HepG2 (cell line): ENCODE measurements around the gene LPAR1. TPM values are rescaled to one million over a fixed set of nuclear protein-coding genes. Genes with fewer than 3 reads are reported as not detected.

Experiments used
- ATAC-seq: fragments of 200-7000 bp; cut with Tn5 transposase; 3 replicates; pipeline ENCODE4 v1.9.1; 2020; ENCODE audit warnings: mild to moderate bottlenecking, moderate library complexity
- BruUV-seq: library from RNA; stranded (reverse); fragments of 400-500 nt; replicated peaks from 2 replicates; lab custom pipeline; 2021; lab: Mats Ljungman, UMichigan
- CTCF ChIA-PET: fragments of 300-600 bp; formaldehyde crosslinking; extraction: SDS; loops from one replicate; lab custom pipeline; 2021; ENCODE audit warnings: low total read pairs, inconsistent platforms, low intra/inter-chr PET ratio; lab: Yijun Ruan, JAX
- POLR2A ChIA-PET: fragments of 350-600 bp; sonication (Branson Sonifier 250); formaldehyde crosslinking; loops from one replicate; lab custom pipeline; 2020; ENCODE audit warnings: antibody characterized with exemption, inconsistent platforms; lab: Yijun Ruan, JAX
- DNase-seq: peaks from one replicate; pipeline ENCODE4 v3.0.0-alpha.2; 2015; ENCODE audit warnings: low spot score
- FAIRE-seq: peaks from 3 replicates; lab custom pipeline; 2011; peaks lifted over from hg19 to GRCh38; lab: Jason Lieb, UNC
- H2AFZ ChIP-seq: one replicate; pipeline ENCODE4 v1.6.1; 2011; ENCODE audit warnings: low read length, inconsistent platforms
- H3K27ac ChIP-seq: fragments of 300-600 bp; 3 replicates; pipeline ENCODE4 v1.8.0; 2011; ENCODE audit warnings: mixed run types, mild to moderate bottlenecking, mixed read lengths, low read length, inconsistent platforms; ENCODE audit not compliant: insufficient read depth; ENCODE audit errors: extremely low read length
- H3K27me3 ChIP-seq, 2 experiments: fragments of 200-600 bp in 1 of 2; 2 replicates in 1 of 2; 3 replicates in 1 of 2; pipeline versions ENCODE4 v1.6.0 to v1.8.0; 2011; ENCODE audit warnings: low read length in 2 of 2, mild to moderate bottlenecking in 2 of 2, moderate library complexity in 2 of 2, inconsistent platforms in 1 of 2; ENCODE audit not compliant: insufficient read depth in 2 of 2, control insufficient read depth in 1 of 2
- H3K36me3 ChIP-seq, 2 experiments: fragments of 200-600 bp in 1 of 2; replicated peaks in 1 of 2; 2 replicates in 1 of 2; 3 replicates in 1 of 2; pipeline versions ENCODE4 v1.5.1 to v1.8.0; 2011; ENCODE audit warnings: low read length in 2 of 2, inconsistent platforms in 1 of 2; ENCODE audit not compliant: insufficient read depth in 2 of 2, control insufficient read depth in 1 of 2
- H3K4me1 ChIP-seq: 2 replicates; pipeline ENCODE4 v1.5.1; 2012; ENCODE audit warnings: low read length, inconsistent platforms; ENCODE audit not compliant: insufficient read depth
- H3K4me2 ChIP-seq: 2 replicates; pipeline ENCODE4 v1.6.0; 2011; ENCODE audit warnings: low read depth, low read length, inconsistent platforms
- H3K4me3 ChIP-seq, 3 experiments: fragments of 200-600 bp in 1 of 3; sonication (generic), shearing (Covaris generic) in 1 of 3; replicated peaks in 1 of 3; 2 replicates each; pipeline ENCODE4 v1.5.1; 2011 to 2016; ENCODE audit warnings: low read length in 3 of 3, inconsistent platforms in 2 of 3, low read depth in 2 of 3, mild to moderate bottlenecking in 2 of 3, control low read depth in 1 of 3, mixed read lengths in 1 of 3; ENCODE audit not compliant: insufficient read depth in 1 of 3
- H3K79me2 ChIP-seq: one replicate; pipeline ENCODE4 v1.6.1; 2011; ENCODE audit warnings: low read length, inconsistent platforms; ENCODE audit not compliant: insufficient read depth
- H3K9ac ChIP-seq: 2 replicates; pipeline ENCODE4 v1.6.0; 2011; ENCODE audit warnings: mild to moderate bottlenecking, low read depth, low read length, inconsistent platforms; ENCODE audit not compliant: insufficient read depth
- H3K9me3 ChIP-seq: 2 replicates; pipeline ENCODE4 v1.5.1; 2012; ENCODE audit warnings: mild to moderate bottlenecking, low read length
- H4K20me1 ChIP-seq: 2 replicates; pipeline ENCODE4 v1.6.0; 2011; ENCODE audit warnings: inconsistent platforms, mild to moderate bottlenecking, low read length, moderate library complexity; ENCODE audit not compliant: insufficient read depth
- CBX1 ChIP-seq: IDR thresholded peaks from one replicate; pipeline ENCODE4 v1.6.1; 2016; ENCODE audit warnings: antibody characterized with exemption, low read depth
- FUBP1 ChIP-seq: sonication (generic); formaldehyde crosslinking; IDR thresholded peaks from 2 replicates; pipeline ENCODE4 v1.5.1; 2020; ENCODE audit warnings: missing genetic modification reagents, mild to moderate bottlenecking, borderline replicate concordance
- GRHL1 ChIP-seq: sonication (generic); formaldehyde crosslinking; conservative IDR thresholded peaks from 2 replicates; pipeline ENCODE4 v1.8.0; 2022; ENCODE audit warnings: missing genetic modification reagents
- MTA1 ChIP-seq: sonication (generic); formaldehyde crosslinking; IDR thresholded peaks from 2 replicates; pipeline ENCODE4 v1.4.0; 2020; ENCODE audit warnings: missing genetic modification reagents, mild to moderate bottlenecking, borderline replicate concordance
- NAIF1 ChIP-seq: sonication (generic); formaldehyde crosslinking; IDR thresholded peaks from 2 replicates; pipeline ENCODE4 v1.5.0; 2020; ENCODE audit warnings: mild to moderate bottlenecking, missing genetic modification reagents, borderline replicate concordance
- PRPF4 ChIP-seq: fragments of 200-400 bp; formaldehyde crosslinking; IDR thresholded peaks from 2 replicates; pipeline ENCODE4 v1.6.1; 2016; ENCODE audit warnings: low read length, low read depth; ENCODE audit not compliant: poor library complexity, severe bottlenecking
- RORA ChIP-seq: sonication (generic); formaldehyde crosslinking; IDR thresholded peaks from 2 replicates; pipeline ENCODE4 v1.5.0; 2020; ENCODE audit warnings: mild to moderate bottlenecking, missing genetic modification reagents, moderate library complexity
- ZNF143 ChIP-seq: sonication (generic); formaldehyde crosslinking; IDR thresholded peaks from 2 replicates; pipeline ENCODE4 v1.4.0; 2020; ENCODE audit warnings: missing genetic modification reagents
- ZNF225 ChIP-seq: sonication (generic); formaldehyde crosslinking; IDR thresholded peaks from 2 replicates; pipeline ENCODE4 v1.4.0; 2020; ENCODE audit warnings: mild to moderate bottlenecking, missing genetic modification reagents
- ZNF3 ChIP-seq: IDR thresholded peaks from 2 replicates; pipeline ENCODE4 v1.7.0; 2017; ENCODE audit warnings: inconsistent platforms
- ZNF768 ChIP-seq: sonication (generic); formaldehyde crosslinking; IDR thresholded peaks from 2 replicates; pipeline ENCODE4 v1.4.0; 2020; ENCODE audit warnings: missing genetic modification reagents
- WGBS: methylation state at CpG from one replicate; pipeline ENCODE4 v1.1.6; 2017; ENCODE audit warnings: low lambda C conversion rate; 5-methylcytosine and 5-hydroxymethylcytosine counted together
- in situ Hi-C: cut with HindIII; loops from 2 replicates; pipeline ENCODE4 v1.10.0; 2017; ENCODE audit warnings: low pct_unique_long_range_greater_than_20kb; ENCODE audit not compliant: extremely low pct_ligation_motif_present
- intact Hi-C: fragments of 100-400 bp; cut with micrococcal nuclease; formaldehyde crosslinking; loops from one replicate; pipeline ENCODE4 v1.10.0; 2022; ENCODE audit not compliant: unreplicated experiment
- polyA plus RNA-seq, 8 experiments: library from polyadenylated mRNA; depleted of rRNA in 3 of 8; stranded (reverse) in 7 of 8; unstranded in 1 of 8; fragments of >200 nt; fragmentation: Illumina TruSeq in 4 of 8; extraction: Trizol in 4 of 8; gene quantifications; 2 replicates each; pipeline versions ENCODE4 v1.2.1 to v1.2.3, GENCODE V29; 2011 to 2016; ENCODE audit warnings: low read depth in 4 of 8, missing spikeins in 1 of 8, mixed read lengths in 1 of 8; ENCODE audit not compliant: insufficient read depth in 1 of 8
- total RNA-seq, 5 experiments: library from RNA; depleted of rRNA; stranded (reverse); fragments of >200 nt; fragmentation: Illumina TruSeq; extraction: Trizol; gene quantifications; 2 replicates each; pipeline ENCODE4 v1.2.3, GENCODE V29; 2016; ENCODE audit warnings: low read depth in 1 of 5

Gene LPAR1
- total and polyA plus RNA-seq, 2 of the 13 experiments (the other 11 are each of a cell fraction or from before 2014, with no cell fraction given), result not detected

- no peak for TF ChIP-seq NAIF1 (CRISPR knock-in tag)
- no peak for TF ChIP-seq ZNF225
Observed at GRCh38 chr9:111016016-111016415, 22.3 kb downstream of the LPAR1 start (continued).

- no TSS peak for BruUV-seq
- H4K20me1 ChIP-seq, result no peaks in the 10 kb centered on the region
- 45% methylated on average over 1 of the region's 1 CpG for WGBS
- H3K27ac ChIP-seq, result no peak overlapping the region
- ChIA-PET CTCF (no interaction called here), POLR2A (no interaction called here)
- ATAC-seq (no peak), FAIRE-seq (no peak), DNase-seq (no peak)
- H3K4me1 ChIP-seq, result no peaks in the 10 kb centered on the region
- no peaks in the 10 kb centered on the region; a peak in 1 of 5 replicates for H3K27me3 ChIP-seq
- in situ Hi-C loops, result no loop called here
- no peaks in the 10 kb centered on the region for H3K79me2 ChIP-seq
- no peak overlapping the region for H3K4me3 ChIP-seq
- intact Hi-C loops, result no loop called here
- H3K36me3 ChIP-seq, result no peaks in the 10 kb centered on the region
- TF ChIP-seq RORA (CRISPR knock-in tag) (no peak), MTA1 (CRISPR knock-in tag) (no peak)
- H3K4me2 ChIP-seq, result no peak overlapping the region
- H3K9me3 ChIP-seq, result no peaks in the 10 kb centered on the region
- no peak overlapping the region for H3K9ac ChIP-seq
- H2AFZ ChIP-seq, result no peak overlapping the region
Observed at GRCh38 chr9:111013707-111014106, 24.6 kb downstream of the LPAR1 start.

- in situ Hi-C loops (no loop called here), intact Hi-C loops (no loop called here)
- TF ChIP-seq FUBP1 (CRISPR knock-in tag), result no peak
- no peak for TF ChIP-seq ZNF768 (CRISPR knock-in tag)
- no peak for TF ChIP-seq CBX1
- no peak for TF ChIP-seq ZNF143 (CRISPR knock-in tag)
- TF ChIP-seq ZNF3, result no peak
- no peak for TF ChIP-seq PRPF4
- no peak for TF ChIP-seq GRHL1 (CRISPR knock-in tag)
Observed at GRCh38 chr9:111013250-111013649, 25.0 kb downstream of the LPAR1 start.

More at GRCh38 chr9:111013250-111013649, 25.0 kb downstream of the LPAR1 start:
- Histone ChIP-seq H2AFZ (no peak overlapping the region), H4K20me1 (no peaks in the 10 kb centered on the region), H3K4me3 (no peak overlapping the region), H3K36me3 (no peaks in the 10 kb centered on the region), H3K9me3 (no peaks in the 10 kb centered on the region), H3K9ac (no peak overlapping the region), H3K4me1 (no peaks in the 10 kb centered on the region), H3K27ac (no peak overlapping the region), H3K4me2 (no peak overlapping the region), H3K27me3 (no peaks in the 10 kb centered on the region; a peak in 1 of 5 replicates), H3K79me2 (no peaks in the 10 kb centered on the region)
- WGBS, result 0% methylated on average over 1 of the region's 1 CpG
- POLR2A ChIA-PET, result no interaction called here
- DNase-seq, result no peak
- no TSS peak for BruUV-seq
- ATAC-seq, result no peak
- FAIRE-seq, result no peak
- CTCF ChIA-PET, result no interaction called here
